CD4-positive, alpha-beta T cell treated with Interleukin-4 for 4 hours (primary cell): ENCODE results near the gene DKC1.
A peak's percentile ranks its signal among the peaks of the same experiment; 100 is the strongest.

Source experiments
- DNase-seq: peaks from one replicate; pipeline ENCODE4 v3.0.0-alpha.2; 2020

Gene DKC1

DNA sequence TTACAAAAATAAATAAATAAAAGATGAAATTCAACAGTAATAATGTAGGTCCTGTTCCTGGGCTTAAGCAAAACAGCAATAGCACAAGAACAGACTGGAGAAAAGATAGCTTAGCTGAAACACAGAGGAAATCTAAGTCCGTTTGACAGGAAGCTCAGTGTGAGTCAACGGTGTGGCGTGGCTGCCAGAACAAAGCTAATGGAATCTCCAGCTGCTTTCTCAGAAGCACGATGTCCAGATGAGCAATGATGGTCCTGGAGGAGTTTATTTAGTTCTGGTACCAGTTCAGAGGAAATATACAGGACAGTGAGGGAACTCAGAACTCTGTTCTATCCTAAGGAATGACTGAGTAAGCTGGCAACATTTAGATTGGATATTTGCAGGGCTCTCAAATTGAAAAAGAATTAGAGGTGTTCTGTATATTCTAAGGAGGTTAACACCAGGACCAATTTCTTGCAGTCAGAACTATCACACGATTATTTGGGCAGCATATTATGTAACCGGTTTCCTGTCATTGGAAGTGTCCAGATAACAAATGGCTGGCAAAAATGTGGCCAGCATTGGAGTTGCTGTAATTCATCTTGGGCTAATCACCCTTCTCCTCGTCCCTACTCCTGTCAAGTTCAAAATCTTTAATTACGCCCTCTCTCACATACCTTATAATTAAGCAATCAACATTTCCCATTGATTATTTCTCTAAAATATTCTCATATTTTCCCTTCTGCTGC lies 24.5 kb upstream of the DKC1 start:
- DNase-seq = peak; percentile 62

DNA sequence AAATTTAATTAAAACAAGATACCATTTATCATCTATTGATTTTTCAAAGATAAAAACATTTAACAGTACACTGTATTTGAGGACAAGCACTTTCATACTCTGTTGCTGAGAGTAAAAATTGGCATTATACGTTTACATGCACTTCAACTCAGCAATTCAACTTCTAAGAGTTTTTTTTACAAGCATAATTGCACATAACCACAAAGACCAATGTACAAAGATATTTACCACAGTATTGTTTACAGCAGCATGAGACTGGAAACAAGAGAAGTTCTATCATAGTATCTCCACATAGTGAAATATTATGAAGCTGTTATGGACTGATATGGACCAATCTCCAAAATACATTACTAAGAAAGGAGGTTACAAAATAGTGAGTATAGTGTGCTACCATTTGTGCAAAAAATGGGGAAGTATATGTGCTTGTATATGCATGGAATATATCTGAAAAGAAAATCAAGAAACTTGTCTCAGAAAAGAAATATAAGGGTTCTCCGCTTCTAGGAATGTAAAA lies 22.7 kb upstream of the DKC1 start:
- peak; percentile 39 for DNase-seq

DNA sequence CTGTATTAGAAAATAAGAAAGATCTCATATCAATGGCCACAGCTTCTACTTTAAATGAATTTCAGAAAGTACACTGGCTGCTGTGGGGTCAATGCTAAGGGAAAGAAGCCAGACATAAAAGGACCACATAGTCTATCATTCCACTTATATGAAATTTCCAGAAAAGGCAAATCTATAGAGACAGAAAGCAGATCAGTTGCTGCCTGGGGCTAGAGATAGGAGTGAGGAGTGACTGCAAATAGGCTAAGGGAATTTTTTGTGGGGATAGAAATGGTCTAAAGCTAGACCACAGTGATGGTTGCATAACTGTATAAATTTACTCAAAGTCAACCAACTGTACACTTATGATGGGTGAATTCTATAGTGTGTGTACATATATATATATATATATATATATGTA lies 20.1 kb upstream of the DKC1 start:
- DNase-seq = no peak

- DNase-seq = peak; percentile 77
These were observed 13.8 kb upstream of the DKC1 start for GRCh38 chrX:154748712-154749339.

DNA sequence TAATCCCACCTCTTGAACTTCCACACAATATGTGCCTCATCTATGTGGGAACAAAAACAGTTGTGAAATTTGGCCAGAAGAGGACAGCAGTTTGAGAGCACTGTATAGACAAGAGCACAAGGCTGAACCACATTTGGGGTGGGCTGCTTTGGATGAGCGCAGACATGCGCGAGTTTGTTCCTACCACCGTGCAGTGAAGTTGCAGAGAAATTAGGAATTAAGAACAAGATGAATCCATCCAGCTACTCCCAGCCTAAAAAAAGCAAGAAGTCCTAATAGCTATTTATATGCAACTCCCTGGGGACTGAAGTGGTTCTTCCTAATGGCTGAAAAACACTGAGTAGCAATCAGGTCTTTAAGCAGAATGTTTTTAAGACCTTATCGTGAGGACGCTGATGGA lies 12.8 kb upstream of the DKC1 start:
- DNase-seq = no peak

DNA sequence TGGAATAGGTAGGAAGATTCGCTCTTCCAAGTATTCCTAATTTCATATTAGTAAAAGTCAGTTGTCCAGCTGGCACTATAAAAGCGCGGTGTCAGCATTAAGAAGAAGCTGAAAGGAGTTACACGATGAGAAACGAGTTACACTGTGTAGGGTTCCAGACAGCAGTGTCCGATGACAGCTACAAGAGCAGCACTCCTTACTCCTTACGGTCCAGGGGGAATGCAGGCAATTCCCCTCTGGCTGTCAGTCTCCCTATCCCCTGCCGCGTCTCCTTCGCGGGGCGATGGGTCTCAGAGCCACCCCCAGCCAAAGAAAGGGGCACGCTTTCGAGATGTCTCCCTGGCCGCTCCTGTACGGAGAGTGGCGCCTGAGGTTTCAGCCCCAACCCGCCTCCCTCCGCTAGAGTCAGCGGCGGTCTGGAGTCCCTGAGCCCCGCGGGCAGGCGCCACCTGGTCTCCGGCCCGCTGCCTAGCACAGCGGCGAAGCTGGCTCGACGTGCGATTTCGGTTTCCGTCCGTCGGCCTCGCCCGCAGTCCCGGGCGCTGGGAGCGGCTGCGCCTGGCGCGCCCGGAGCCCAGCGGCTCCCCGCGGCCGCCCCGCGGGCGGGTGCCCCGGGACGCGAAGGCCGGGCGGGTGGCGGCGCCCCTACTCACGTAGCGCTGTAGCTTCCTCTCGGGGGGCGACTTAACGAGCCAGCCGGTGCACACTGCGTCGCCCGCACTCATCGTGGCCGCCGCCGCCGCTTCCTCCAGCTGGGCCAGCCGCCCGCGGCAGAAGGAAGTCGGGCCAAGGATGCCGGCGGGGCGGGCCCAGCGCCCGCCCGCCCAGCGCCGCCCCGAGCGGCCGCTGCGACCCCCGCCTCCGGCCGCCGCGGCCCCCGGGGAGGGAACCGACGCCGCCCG lies 12.1 kb upstream of the DKC1 start, which contains the start of gene GAB3:
Gene GAB3, minus strand, starts transcription at position 777 of the 902 bp plus-strand sequence. Its CDS starts 52 bp downstream, at position 725.
- peak; percentile 18 for DNase-seq

GRCh38 chrX:154751203-154751668 lies 11.4 kb upstream of the DKC1 start:
- no peak for DNase-seq

GRCh38 chrX:154751669-154752271 lies 10.9 kb upstream of the DKC1 start:
- no peak for DNase-seq

DNA sequence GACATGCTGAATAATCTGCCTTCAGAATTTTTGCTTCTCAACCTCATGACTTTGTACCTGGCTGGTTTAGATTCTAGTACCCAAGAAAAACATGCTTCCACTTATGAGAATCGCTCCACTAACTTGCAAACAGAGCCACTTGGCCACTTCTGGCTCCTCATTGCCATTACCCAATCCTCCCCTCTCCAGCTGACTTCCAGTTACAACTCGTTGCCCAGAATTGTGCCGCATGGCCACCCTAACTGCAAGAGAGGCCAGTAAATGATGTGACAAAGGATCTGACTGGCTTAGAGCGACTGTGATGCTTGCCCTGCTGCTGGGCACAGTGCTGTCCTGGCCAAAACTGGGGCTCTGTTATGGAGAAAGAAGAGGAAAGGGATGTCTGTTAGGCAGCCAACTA lies 4.0 kb upstream of the DKC1 start:
- no peak for DNase-seq

DNA sequence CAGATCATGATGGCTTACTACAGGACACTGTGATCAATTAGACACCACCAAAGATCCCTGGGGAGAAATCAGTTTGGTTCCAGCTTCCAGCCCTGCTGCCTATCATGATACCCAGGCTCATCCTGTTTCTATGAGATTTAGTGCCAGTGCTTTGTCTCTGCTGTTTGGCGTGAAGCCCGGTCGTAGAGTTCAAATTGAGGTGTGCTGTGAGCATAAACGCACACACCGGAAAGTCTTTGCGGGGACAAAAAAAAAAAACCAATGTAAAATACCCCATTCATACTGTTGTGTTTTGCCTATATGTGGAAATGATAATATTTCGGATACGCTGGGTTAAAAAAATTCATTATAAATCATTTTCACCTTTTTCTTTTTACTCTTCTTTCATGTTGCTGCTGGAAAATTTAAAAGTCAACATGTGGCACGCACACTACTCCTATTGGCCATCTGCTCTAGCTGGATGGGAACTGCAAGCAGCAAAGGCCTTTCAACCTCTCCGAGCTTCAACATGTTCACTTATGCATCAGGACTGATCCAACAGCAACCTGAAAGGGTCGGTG lies 607 bp upstream of the DKC1 start:
- DNase-seq = no peak

DNA sequence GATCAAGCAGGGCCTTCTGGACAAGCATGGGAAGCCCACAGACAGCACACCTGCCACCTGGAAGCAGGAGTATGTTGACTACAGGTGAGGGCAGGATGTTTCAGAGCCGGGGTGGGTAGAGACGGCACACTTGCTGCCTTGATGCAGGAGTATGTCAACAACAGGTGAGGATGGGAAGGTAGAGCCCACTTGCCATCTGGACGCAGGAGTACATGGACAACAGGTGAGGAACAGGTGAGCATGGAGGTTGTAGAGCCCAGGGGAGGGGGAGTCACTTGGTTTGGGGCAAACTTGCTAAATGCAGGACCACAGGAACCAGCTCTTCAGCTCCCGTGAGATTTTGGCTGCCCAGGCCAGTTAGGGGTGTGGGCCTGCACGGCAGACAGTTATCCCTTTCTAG lies 12.0 kb downstream of the DKC1 start:
- no peak for DNase-seq

DNA sequence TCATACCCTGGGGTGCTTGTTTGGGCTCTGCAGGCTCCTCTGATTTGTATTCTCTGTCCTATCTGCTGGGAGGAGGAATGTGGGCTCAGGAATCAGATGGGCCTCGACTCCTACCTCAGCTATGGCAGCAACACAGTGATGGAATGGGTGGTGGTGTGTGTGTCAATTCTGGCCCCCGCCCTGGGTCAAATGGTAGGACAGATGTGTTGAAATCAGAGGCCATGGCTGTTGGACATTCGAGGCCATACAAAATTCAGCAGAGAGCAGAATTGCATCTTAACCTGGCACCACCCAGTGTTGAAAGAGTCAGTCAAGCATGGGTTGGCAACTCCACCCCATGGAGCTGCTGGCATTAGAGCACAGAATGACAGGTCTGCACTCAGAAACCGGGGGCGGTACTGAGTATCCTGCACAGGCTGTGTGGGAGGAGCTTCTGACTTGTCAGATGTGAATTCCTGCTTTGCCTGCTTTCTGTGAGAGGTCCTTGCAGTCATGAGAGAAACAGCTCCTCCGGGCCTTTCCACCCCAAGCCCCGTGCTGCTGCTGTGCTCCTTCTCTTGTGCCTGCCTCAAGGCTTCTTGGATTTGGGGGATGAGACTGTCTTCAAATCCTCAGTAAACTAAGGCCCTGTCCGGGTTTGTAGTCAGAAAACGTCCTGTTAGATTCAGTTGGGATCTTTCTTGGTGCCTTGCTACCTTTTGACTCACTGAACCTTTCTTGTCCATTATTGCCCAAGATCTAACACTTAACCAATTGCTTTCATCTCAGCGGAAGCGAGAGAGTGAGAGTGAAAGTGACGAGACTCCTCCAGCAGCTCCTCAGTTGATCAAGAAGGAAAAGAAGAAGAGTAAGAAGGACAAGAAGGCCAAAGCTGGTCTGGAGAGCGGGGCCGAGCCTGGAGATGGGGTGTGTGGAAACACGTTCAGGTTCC lies 13.0 kb downstream of the DKC1 start:
- DNase-seq = no peak

- no peak for DNase-seq
These were observed 14.1 kb downstream of the DKC1 start for GRCh38 chrX:154776753-154777152.

DNA sequence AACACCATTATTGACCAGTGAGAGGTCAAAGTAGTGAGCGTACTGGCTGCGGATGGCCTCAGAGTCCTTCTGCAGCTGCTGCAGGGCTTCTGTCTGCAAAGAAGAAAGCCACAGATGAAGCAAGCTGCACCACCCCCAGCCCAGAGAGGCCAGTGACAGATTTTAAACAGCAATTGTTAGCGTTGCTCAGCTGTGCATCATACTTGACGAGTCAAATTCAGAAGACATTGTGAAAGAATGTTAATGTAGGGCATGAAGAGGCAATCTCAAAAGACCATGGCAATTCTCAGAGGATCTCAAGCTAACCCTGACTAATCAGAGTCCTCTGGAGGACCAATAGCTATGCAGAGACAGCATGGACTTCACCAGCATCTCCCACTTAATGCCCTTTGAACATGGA lies 16.6 kb downstream of the DKC1 start:
- no peak for DNase-seq

- no peak for DNase-seq
These were observed 18.3 kb downstream of the DKC1 start for GRCh38 chrX:154780968-154781367.

GRCh38 chrX:154784149-154784995 lies 21.7 kb downstream of the DKC1 start:
- DNase-seq = no peak

DNA sequence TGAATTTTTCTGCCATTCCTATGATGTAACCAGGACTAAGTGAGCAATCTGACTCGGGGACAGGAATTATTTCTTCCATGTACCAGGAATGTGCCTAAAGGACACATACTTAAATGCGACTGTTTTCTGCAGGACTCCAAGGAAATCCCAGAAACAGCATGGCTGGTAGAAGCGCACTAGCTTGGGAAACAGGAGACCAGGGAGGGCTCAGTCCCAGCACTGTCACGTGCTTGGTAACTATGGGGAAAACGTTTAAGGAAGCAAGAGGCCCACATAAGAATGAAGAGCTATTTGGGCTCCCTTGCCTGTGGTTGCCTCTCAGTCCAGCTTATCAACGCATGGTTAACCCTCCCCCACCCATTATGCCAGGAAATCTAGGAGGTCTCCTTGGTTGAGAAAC lies 23.1 kb downstream of the DKC1 start:
- DNase-seq = no peak

DNA sequence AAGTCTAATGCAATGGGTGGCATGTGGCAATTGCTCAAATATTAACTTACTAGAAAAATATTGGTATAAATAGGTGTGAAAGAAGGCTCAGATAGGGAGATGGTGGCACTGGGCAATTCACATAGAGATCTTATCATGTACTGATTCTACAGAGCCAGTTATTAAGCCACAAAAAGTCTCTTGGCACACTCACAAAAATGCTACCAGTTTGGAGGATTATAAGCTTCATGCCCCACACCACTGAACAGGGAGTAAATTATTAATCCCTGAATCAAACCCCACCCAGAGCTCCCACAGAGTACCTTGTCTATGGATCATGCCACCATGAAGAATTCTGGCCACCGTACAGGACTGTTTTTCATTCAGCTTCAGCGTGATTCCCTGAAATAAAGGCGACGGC lies 28.8 kb downstream of the DKC1 start:
- DNase-seq = no peak

DNA sequence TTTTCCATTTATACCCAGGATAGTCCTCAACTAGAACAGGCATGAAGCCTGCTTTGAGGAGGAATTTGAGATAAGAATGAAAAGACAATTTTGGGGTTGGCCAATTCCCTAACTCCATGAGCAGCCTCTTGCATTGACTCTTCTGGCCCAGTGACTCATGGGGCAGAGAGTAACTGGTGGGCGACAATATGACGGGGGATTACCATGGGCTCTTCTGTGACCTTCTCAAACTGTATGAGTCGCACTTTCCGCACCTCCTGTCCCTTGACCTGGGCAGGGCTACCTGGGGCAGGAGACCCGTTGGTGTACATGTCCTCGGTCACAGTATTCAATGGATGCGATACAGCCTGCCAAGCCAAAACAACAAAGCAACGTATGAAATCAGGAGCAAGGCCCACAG lies 29.3 kb downstream of the DKC1 start:
- no peak for DNase-seq

- no peak for DNase-seq
These were observed 30.6 kb downstream of the DKC1 start for GRCh38 chrX:154793084-154793795.
